Upper lobe of right lung (tissue), 1 donor: ENCODE measurements around the gene RIPPLY3. TPM values are rescaled to one million over a fixed set of nuclear protein-coding genes. Genes with fewer than 3 reads are reported as not detected.
"Not testable (repeated sequence)": the region's sequence is repeated elsewhere in the genome, so short reads cannot be mapped to it uniquely, and the experiment has no call there.

ENCODE experiments used
- ATAC-seq: fragments of 200-7000 bp; cut with Tn5 transposase; one replicate; pipeline ENCODE4 v1.9.1; 2020; ENCODE audit warnings: mild to moderate bottlenecking, moderate library complexity
- DNase-seq: peaks from one replicate; pipeline ENCODE4 v3.0.0-alpha.2; 2020
- H3K27ac ChIP-seq: fragments of 200-600 bp; one replicate; pipeline ENCODE4 v1.8.0; 2022
- H3K27me3 ChIP-seq: fragments of 200-600 bp; one replicate; pipeline ENCODE4 v1.8.0; 2022; ENCODE audit warnings: mild to moderate bottlenecking
- H3K36me3 ChIP-seq: fragments of 200-600 bp; one replicate; pipeline ENCODE4 v1.8.0; 2022
- H3K4me1 ChIP-seq: fragments of 200-600 bp; one replicate; pipeline ENCODE4 v1.8.0; 2022
- H3K4me3 ChIP-seq: fragments of 200-600 bp; one replicate; pipeline ENCODE4 v1.8.0; 2022; ENCODE audit warnings: mild to moderate bottlenecking
- H3K9me3 ChIP-seq: fragments of 200-600 bp; one replicate; pipeline ENCODE4 v1.8.0; 2022
- intact Hi-C: fragments of 100-400 bp; cut with DNase I; formaldehyde crosslinking; loops from one replicate; pipeline ENCODE4 v1.11.0; 2022
- total RNA-seq: library from RNA; stranded (reverse); fragmentation: NEBNext Ultra II Directional; extraction: Animal tissue kit (Norgen Biotek cat#: 25700); gene quantifications from one replicate; pipeline ENCODE4 v1.2.1, GENCODE V29; 2021
- TF ChIP-seq, protein P1 (sequence below): fragments of 200-600 bp; IDR thresholded peaks from one replicate; pipeline ENCODE4 v1.8.0; 2022; ENCODE audit warnings: antibody characterized with exemption
- donor health status: DM: no; HTN: yes; CAD: no; lungs with severe emphysema.

The RIPPLY3 gene
- total RNA-seq, 1 donor from 2014 or later = not detected

DNA sequence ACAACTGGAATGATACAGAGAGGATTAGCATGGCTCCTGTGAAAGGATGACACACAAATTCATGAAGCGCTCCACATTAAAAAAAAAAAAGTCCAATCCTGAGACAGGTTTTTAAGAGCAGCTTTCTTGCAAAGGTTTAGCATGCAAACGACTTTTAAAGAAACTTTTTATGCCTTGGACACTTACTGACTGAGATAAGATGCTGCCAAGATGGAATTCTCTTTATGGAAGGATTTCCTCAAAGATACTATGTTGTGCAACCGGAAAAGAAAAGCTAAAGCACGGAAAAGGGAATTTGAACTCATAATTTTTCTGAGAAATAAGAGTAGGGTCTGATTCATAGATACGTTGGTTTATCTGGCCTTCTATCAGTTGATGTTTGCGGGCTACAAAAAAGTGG lies 39.1 kb downstream of the RIPPLY3 start:
- TF ChIP-seq, protein P1, sequence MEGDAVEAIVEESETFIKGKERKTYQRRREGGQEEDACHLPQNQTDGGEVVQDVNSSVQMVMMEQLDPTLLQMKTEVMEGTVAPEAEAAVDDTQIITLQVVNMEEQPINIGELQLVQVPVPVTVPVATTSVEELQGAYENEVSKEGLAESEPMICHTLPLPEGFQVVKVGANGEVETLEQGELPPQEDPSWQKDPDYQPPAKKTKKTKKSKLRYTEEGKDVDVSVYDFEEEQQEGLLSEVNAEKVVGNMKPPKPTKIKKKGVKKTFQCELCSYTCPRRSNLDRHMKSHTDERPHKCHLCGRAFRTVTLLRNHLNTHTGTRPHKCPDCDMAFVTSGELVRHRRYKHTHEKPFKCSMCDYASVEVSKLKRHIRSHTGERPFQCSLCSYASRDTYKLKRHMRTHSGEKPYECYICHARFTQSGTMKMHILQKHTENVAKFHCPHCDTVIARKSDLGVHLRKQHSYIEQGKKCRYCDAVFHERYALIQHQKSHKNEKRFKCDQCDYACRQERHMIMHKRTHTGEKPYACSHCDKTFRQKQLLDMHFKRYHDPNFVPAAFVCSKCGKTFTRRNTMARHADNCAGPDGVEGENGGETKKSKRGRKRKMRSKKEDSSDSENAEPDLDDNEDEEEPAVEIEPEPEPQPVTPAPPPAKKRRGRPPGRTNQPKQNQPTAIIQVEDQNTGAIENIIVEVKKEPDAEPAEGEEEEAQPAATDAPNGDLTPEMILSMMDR = no peak
- Histone ChIP-seq H3K9me3 (no peaks in the 10 kb centered on the region), H3K27ac (no peak overlapping the region), H3K36me3 (no peaks in the 10 kb centered on the region), H3K4me3 (no peak overlapping the region), H3K4me1 (peaks cover 4% of the 10 kb centered on the region), H3K27me3 (no peaks in the 10 kb centered on the region)
- no peak for DNase-seq
- ATAC-seq = no peak
- intact Hi-C loops = no loop called here

DNA sequence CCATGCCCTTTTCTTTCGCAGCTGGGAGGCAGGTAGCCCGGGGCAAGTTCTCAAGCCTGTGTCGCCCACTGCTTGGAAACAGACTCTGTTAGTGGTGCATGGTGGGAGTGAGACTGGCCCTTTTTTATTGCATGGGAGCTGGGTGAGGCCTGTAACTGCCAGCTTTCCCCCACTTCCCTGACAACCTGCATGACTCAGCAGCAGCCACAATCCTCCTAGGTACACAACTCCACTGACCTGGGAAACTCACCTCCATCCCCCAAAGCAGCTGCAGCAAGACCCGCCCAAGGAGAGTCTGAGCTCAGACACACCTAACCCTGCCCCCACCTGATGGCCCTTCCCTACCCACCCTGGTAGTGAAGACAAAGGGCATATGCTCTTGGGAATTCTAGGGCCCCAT lies 40.6 kb downstream of the RIPPLY3 start:
- TF ChIP-seq, protein P1 = no peak
- no peak overlapping the region for H3K27ac ChIP-seq
- no peak for DNase-seq
- no peaks in the 10 kb centered on the region for H3K27me3 ChIP-seq
- ATAC-seq = no peak
- no peaks in the 10 kb centered on the region for H3K9me3 ChIP-seq
- no peaks in the 10 kb centered on the region for H3K36me3 ChIP-seq
- H3K4me1 ChIP-seq = peaks cover 4% of the 10 kb centered on the region
- no peak overlapping the region for H3K4me3 ChIP-seq
- intact Hi-C loops = no loop called here

DNA sequence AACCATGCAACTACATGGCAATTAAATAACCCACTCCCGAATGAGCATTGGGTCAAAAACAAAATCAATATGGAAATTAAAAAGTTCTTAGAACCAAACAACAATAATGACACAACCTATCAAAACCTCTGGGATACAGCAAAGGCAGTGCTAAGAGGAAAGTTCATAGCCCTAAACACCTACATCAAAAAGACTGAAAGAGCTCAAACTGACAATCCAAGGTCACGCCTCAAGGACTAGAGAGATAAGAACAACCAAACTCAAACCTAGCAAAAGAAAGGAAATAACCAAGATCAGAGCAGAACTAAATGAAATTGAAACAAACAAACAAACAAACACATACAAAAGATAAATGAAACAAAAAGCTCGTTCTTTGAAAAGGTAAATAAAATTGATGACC lies 43.2 kb downstream of the RIPPLY3 start:
- H3K4me1 ChIP-seq, H3K4me3 ChIP-seq, DNase-seq, H3K27ac ChIP-seq, intact Hi-C loops, H3K27me3 ChIP-seq, ATAC-seq, H3K36me3 ChIP-seq, H3K9me3 ChIP-seq: not testable (repeated sequence)

DNA sequence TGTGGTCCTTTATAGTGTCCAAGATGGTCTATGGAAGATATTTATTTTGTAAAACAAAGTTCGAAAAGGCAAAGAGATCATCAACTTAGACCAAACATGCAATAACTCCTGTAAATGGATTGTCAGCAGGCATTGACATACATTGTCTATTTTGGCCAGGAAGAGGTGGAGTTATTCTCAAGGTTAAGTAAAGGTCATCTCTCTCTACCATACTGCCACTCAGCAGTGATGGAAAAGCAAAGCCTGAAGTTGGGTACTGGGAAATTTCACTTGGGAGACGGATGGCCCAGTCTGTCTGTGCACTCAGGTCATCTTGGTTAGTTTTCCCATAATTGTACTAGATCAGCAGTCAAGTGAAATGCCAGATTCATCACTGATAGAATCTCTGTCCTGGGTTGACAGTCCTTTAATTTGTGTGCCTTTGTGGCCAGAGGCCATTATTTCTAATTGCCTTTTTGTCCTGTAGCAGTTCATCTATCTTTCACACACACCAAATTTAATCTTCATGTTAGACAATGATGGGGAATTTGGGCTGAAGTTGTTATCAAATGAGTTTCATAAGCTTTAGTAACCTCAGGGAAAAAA lies 48.9 kb downstream of the RIPPLY3 start:
- no peak for ATAC-seq
- no peak overlapping the region for H3K4me3 ChIP-seq

DNA sequence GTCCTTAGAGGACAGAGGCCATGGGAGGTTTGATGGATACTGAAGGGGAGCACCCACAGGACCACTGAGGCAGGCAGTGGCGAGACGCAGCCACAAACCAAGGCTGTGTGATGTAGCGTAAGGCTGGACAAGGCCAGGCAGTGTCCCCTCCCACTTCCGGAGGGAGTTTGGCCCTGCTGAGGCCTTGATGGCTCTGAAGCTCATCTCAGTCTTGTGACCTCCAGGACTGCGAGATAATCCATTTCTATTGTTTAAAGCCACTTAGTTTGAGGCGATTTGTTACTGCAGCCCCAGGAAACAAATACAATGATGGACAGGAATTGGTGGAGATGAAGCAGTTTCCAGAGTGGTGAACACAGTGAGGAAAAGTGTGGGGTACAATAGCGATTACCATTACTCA lies 51.1 kb downstream of the RIPPLY3 start:
- Histone ChIP-seq H3K9me3 (no peaks in the 10 kb centered on the region), H3K4me1 (no peaks in the 10 kb centered on the region), H3K27me3 (no peaks in the 10 kb centered on the region), H3K4me3 (no peak overlapping the region), H3K27ac (no peak overlapping the region), H3K36me3 (no peaks in the 10 kb centered on the region)
- intact Hi-C loops = no loop called here
- TF ChIP-seq, protein P1 = no peak
- DNase-seq (peak; percentile 26), ATAC-seq (no peak)

More for the DNA sequence above, 48.9 kb downstream of the RIPPLY3 start:
- Histone ChIP-seq H3K36me3 (no peaks in the 10 kb centered on the region), H3K27me3 (no peaks in the 10 kb centered on the region), H3K4me1 (no peaks in the 10 kb centered on the region), H3K9me3 (no peaks in the 10 kb centered on the region), H3K27ac (no peak overlapping the region)
- TF ChIP-seq, protein P1 = no peak
- no peak for DNase-seq
- intact Hi-C loops = no loop called here

DNA sequence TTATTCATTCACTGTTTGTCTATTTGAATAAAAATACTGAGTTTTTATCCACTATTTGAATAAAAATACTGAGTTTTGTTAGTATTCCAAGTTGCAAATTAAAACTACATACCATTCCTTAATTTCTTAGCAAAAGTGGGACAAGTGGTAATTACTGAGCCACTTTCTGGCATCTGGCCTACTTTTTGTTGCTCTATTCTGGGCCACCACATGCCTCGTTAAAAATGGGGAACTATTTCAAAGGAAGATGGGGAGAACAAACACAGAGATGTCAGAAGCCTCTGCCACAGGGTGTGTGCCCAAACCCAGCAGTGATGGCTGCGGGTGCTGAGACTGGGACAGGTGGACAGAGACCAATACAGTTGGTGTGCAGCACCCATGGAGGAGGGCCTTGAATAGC lies 51.8 kb downstream of the RIPPLY3 start:
- no peaks in the 10 kb centered on the region for H3K36me3 ChIP-seq
- H3K27ac ChIP-seq = no peak overlapping the region
- H3K9me3 ChIP-seq = no peaks in the 10 kb centered on the region
- DNase-seq = peak; percentile 28
- no peak overlapping the region for H3K4me3 ChIP-seq
- ATAC-seq = no peak
- intact Hi-C loops = no loop called here
- H3K4me1 ChIP-seq = no peaks in the 10 kb centered on the region
- no peaks in the 10 kb centered on the region for H3K27me3 ChIP-seq
- TF ChIP-seq, protein P1 = no peak
